Hindlimb muscle (tissue), 1 donor: ENCODE measurements around the gene FMO5. TPM values are rescaled to one million over a fixed set of nuclear protein-coding genes. Genes with fewer than 3 reads are reported as not detected.
"Not testable (repeated sequence)": the region's sequence is repeated elsewhere in the genome, so short reads cannot be mapped to it uniquely, and the experiment has no call there.

Experiments used
- DNase-seq: peaks from one replicate; pipeline ENCODE4 v3.0.0-alpha.2; 2013
- polyA plus RNA-seq: library from polyadenylated mRNA; unstranded; fragments of 120-200 nt; gene quantifications from one replicate; pipeline ENCODE4 v1.2.1, GENCODE V29; 2013; ENCODE audit not compliant: insufficient read length

Gene FMO5
- polyA plus RNA-seq, 1 donor = 2.4 TPM

- no peak for DNase-seq
Measured at GRCh38 chr1:147238925-147239820, 14.0 kb upstream of the FMO5 start.

GRCh38 chr1:147238053-147238902 lies 13.1 kb upstream of the FMO5 start:
- DNase-seq = no peak

- DNase-seq = no peak
Measured at GRCh38 chr1:147236959-147237791, 12.0 kb upstream of the FMO5 start.

- DNase-seq = no peak
Measured at GRCh38 chr1:147236448-147236847, 11.3 kb upstream of the FMO5 start.

- DNase-seq = no peak
Measured at GRCh38 chr1:147235822-147236221, 10.7 kb upstream of the FMO5 start.

GRCh38 chr1:147233903-147234302 lies 8.8 kb upstream of the FMO5 start:
- not testable (repeated sequence) for DNase-seq

- DNase-seq = not testable (repeated sequence)
Measured at GRCh38 chr1:147231032-147231431, 5.9 kb upstream of the FMO5 start.

GRCh38 chr1:147223740-147224615 lies 1.2 kb downstream of the FMO5 start:
- DNase-seq = no peak

- DNase-seq = no peak
Measured at GRCh38 chr1:147218606-147219005, 6.5 kb downstream of the FMO5 start.

GRCh38 chr1:147217141-147217540 lies 8.0 kb downstream of the FMO5 start:
- DNase-seq = no peak

- DNase-seq = no peak
Measured at GRCh38 chr1:147216124-147216523, 9.0 kb downstream of the FMO5 start.

GRCh38 chr1:147215540-147215916 lies 9.6 kb downstream of the FMO5 start:
- DNase-seq = no peak

- no peak for DNase-seq
Measured at GRCh38 chr1:147214842-147215539, 10.1 kb downstream of the FMO5 start.

GRCh38 chr1:147214325-147214724 lies 10.8 kb downstream of the FMO5 start:
- DNase-seq = no peak

GRCh38 chr1:147213271-147213670 lies 11.9 kb downstream of the FMO5 start:
- no peak for DNase-seq

- no peak for DNase-seq
Measured at GRCh38 chr1:147211577-147211976, 13.6 kb downstream of the FMO5 start.

GRCh38 chr1:147210987-147211386 lies 14.2 kb downstream of the FMO5 start:
- no peak for DNase-seq

GRCh38 chr1:147209825-147210821 lies 15.0 kb downstream of the FMO5 start:
- no peak for DNase-seq

- DNase-seq = no peak
Measured at GRCh38 chr1:147208619-147209018, 16.5 kb downstream of the FMO5 start.

GRCh38 chr1:147207192-147207591 lies 17.9 kb downstream of the FMO5 start:
- DNase-seq = no peak
